Breast epithelium (tissue), 3 donors: Measurements from ENCODE around the gene PTPRN2.

Experiments used
- POLR2A ChIP-seq: fragments of 450-650 bp; IDR thresholded peaks from one replicate; pipeline ENCODE4 v1.6.1; 2016; ENCODE audit warnings: antibody characterized with exemption, mild to moderate bottlenecking, moderate library complexity
- POLR2AphosphoS5 ChIP-seq, 3 donors: sonication (generic); formaldehyde crosslinking; IDR thresholded peaks; one replicate each; pipeline ENCODE4 v1.6.1; 2017; ENCODE audit warnings: antibody characterized with exemption in 3 of 3
- TF ChIP-seq, protein P1 (sequence below), 3 donors: fragments of 450-650 bp; IDR thresholded peaks; one replicate each; pipeline ENCODE4 v1.5.1; 2016 to 2017; ENCODE audit warnings: antibody characterized with exemption in 3 of 3, mild to moderate bottlenecking in 3 of 3, moderate library complexity in 3 of 3

DNA sequence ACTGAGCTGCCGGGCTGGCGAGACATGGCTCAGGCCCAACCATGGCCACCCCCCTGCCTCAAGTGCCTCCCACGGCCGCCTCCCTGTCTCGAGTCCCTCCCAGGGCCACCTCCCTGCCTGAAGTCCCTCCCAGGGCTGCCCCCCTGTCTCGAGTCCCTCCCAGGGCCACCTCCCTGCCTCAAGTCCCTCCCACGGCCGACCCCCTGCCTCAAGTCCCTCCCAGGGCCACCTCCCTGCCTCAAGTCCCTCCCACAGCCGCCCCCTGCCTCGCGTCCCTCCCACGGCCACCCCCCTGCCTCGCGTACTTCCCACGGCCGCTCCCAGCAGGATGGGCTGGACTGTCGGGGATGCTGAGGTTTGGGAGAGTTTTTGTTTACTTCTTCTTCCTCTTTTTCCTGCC is 462.5 kb downstream of the PTPRN2 start:
- TF ChIP-seq, protein P1, sequence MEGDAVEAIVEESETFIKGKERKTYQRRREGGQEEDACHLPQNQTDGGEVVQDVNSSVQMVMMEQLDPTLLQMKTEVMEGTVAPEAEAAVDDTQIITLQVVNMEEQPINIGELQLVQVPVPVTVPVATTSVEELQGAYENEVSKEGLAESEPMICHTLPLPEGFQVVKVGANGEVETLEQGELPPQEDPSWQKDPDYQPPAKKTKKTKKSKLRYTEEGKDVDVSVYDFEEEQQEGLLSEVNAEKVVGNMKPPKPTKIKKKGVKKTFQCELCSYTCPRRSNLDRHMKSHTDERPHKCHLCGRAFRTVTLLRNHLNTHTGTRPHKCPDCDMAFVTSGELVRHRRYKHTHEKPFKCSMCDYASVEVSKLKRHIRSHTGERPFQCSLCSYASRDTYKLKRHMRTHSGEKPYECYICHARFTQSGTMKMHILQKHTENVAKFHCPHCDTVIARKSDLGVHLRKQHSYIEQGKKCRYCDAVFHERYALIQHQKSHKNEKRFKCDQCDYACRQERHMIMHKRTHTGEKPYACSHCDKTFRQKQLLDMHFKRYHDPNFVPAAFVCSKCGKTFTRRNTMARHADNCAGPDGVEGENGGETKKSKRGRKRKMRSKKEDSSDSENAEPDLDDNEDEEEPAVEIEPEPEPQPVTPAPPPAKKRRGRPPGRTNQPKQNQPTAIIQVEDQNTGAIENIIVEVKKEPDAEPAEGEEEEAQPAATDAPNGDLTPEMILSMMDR (IDR thresholded peaks at IDR 0.05), result no peak
- no peak for TF ChIP-seq POLR2A
- no peak for TF ChIP-seq POLR2AphosphoS5 (IDR thresholded peaks at IDR 0.05)
